HepG2 (cell line): ENCODE data around the gene PDCD2L. TPM values are rescaled to one million over a fixed set of nuclear protein-coding genes. Genes with fewer than 3 reads are reported as not detected.
"Not testable (repeated sequence)": the region's sequence is repeated elsewhere in the genome, so short reads cannot be mapped to it uniquely, and the experiment has no call there.

Experiments
- ATAC-seq: fragments of 200-7000 bp; cut with Tn5 transposase; 3 replicates; pipeline ENCODE4 v1.9.1; 2020; ENCODE audit warnings: mild to moderate bottlenecking, moderate library complexity
- BruUV-seq: library from RNA; stranded (reverse); fragments of 400-500 nt; replicated peaks from 2 replicates; lab custom pipeline; 2021; lab: Mats Ljungman, UMichigan
- CTCF ChIA-PET: fragments of 300-600 bp; formaldehyde crosslinking; extraction: SDS; loops from one replicate; lab custom pipeline; 2021; ENCODE audit warnings: low total read pairs, inconsistent platforms, low intra/inter-chr PET ratio; lab: Yijun Ruan, JAX
- POLR2A ChIA-PET: fragments of 350-600 bp; sonication (Branson Sonifier 250); formaldehyde crosslinking; loops from one replicate; lab custom pipeline; 2020; ENCODE audit warnings: antibody characterized with exemption, inconsistent platforms; lab: Yijun Ruan, JAX
- DNase-seq: peaks from one replicate; pipeline ENCODE4 v3.0.0-alpha.2; 2015; ENCODE audit warnings: low spot score
- FAIRE-seq: peaks from 3 replicates; lab custom pipeline; 2011; peaks lifted over from hg19 to GRCh38; lab: Jason Lieb, UNC
- H2AFZ ChIP-seq: one replicate; pipeline ENCODE4 v1.6.1; 2011; ENCODE audit warnings: low read length, inconsistent platforms
- H3K27ac ChIP-seq: fragments of 300-600 bp; 3 replicates; pipeline ENCODE4 v1.8.0; 2011; ENCODE audit warnings: mixed run types, mild to moderate bottlenecking, mixed read lengths, low read length, inconsistent platforms; ENCODE audit not compliant: insufficient read depth; ENCODE audit errors: extremely low read length
- H3K27me3 ChIP-seq, 2 experiments: fragments of 200-600 bp in 1 of 2; 2 replicates in 1 of 2; 3 replicates in 1 of 2; pipeline versions ENCODE4 v1.6.0 to v1.8.0; 2011; ENCODE audit warnings: low read length in 2 of 2, mild to moderate bottlenecking in 2 of 2, moderate library complexity in 2 of 2, inconsistent platforms in 1 of 2; ENCODE audit not compliant: insufficient read depth in 2 of 2, control insufficient read depth in 1 of 2
- H3K36me3 ChIP-seq, 2 experiments: fragments of 200-600 bp in 1 of 2; replicated peaks in 1 of 2; 2 replicates in 1 of 2; 3 replicates in 1 of 2; pipeline versions ENCODE4 v1.5.1 to v1.8.0; 2011; ENCODE audit warnings: low read length in 2 of 2, inconsistent platforms in 1 of 2; ENCODE audit not compliant: insufficient read depth in 2 of 2, control insufficient read depth in 1 of 2
- H3K4me1 ChIP-seq: 2 replicates; pipeline ENCODE4 v1.5.1; 2012; ENCODE audit warnings: low read length, inconsistent platforms; ENCODE audit not compliant: insufficient read depth
- H3K4me2 ChIP-seq: 2 replicates; pipeline ENCODE4 v1.6.0; 2011; ENCODE audit warnings: low read depth, low read length, inconsistent platforms
- H3K4me3 ChIP-seq, 3 experiments: fragments of 200-600 bp in 1 of 3; sonication (generic), shearing (Covaris generic) in 1 of 3; replicated peaks in 1 of 3; 2 replicates each; pipeline ENCODE4 v1.5.1; 2011 to 2016; ENCODE audit warnings: low read length in 3 of 3, inconsistent platforms in 2 of 3, low read depth in 2 of 3, mild to moderate bottlenecking in 2 of 3, control low read depth in 1 of 3, mixed read lengths in 1 of 3; ENCODE audit not compliant: insufficient read depth in 1 of 3
- H3K79me2 ChIP-seq: one replicate; pipeline ENCODE4 v1.6.1; 2011; ENCODE audit warnings: low read length, inconsistent platforms; ENCODE audit not compliant: insufficient read depth
- H3K9ac ChIP-seq: 2 replicates; pipeline ENCODE4 v1.6.0; 2011; ENCODE audit warnings: mild to moderate bottlenecking, low read depth, low read length, inconsistent platforms; ENCODE audit not compliant: insufficient read depth
- H3K9me3 ChIP-seq: 2 replicates; pipeline ENCODE4 v1.5.1; 2012; ENCODE audit warnings: mild to moderate bottlenecking, low read length
- H4K20me1 ChIP-seq: 2 replicates; pipeline ENCODE4 v1.6.0; 2011; ENCODE audit warnings: inconsistent platforms, mild to moderate bottlenecking, low read length, moderate library complexity; ENCODE audit not compliant: insufficient read depth
- CEBPB ChIP-seq: IDR thresholded peaks from 2 replicates; pipeline ENCODE4 v1.6.1; 2011; ENCODE audit warnings: low read depth, low read length, improper control_type of control experiment, borderline replicate concordance
- CEBPG ChIP-seq: IDR thresholded peaks from 2 replicates; pipeline ENCODE4 v1.6.1; 2016
- GATA4 ChIP-seq: sonication (generic); IDR thresholded peaks from 2 replicates; pipeline ENCODE4 v1.6.1; 2016; ENCODE audit warnings: antibody characterized with exemption, low read depth, borderline replicate concordance
- KLF13 ChIP-seq: sonication (generic); formaldehyde crosslinking; IDR thresholded peaks from 2 replicates; pipeline ENCODE4 v1.4.0; 2020; ENCODE audit warnings: mild to moderate bottlenecking, missing genetic modification reagents
- LCORL ChIP-seq, 2 experiments: fragments of 450-650 bp in 1 of 2; sonication (generic) in 1 of 2; formaldehyde crosslinking in 1 of 2; IDR thresholded peaks; 2 replicates each; pipeline versions ENCODE4 v1.5.0 to v1.6.1; 2017 to 2020; ENCODE audit warnings: antibody characterized with exemption in 1 of 2, missing genetic modification reagents in 1 of 2
- TMF1 ChIP-seq: sonication (generic); formaldehyde crosslinking; IDR thresholded peaks from 2 replicates; pipeline ENCODE4 v1.8.1; 2022; ENCODE audit warnings: low read depth, missing genetic modification reagents
- ZSCAN29 ChIP-seq: sonication (generic); formaldehyde crosslinking; conservative IDR thresholded peaks from 2 replicates; pipeline ENCODE4 v1.4.0; 2020; ENCODE audit warnings: mild to moderate bottlenecking, missing genetic modification reagents
- WGBS: methylation state at CpG from one replicate; pipeline ENCODE4 v1.1.6; 2017; ENCODE audit warnings: low lambda C conversion rate; 5-methylcytosine and 5-hydroxymethylcytosine counted together
- in situ Hi-C: cut with HindIII; loops from 2 replicates; pipeline ENCODE4 v1.10.0; 2017; ENCODE audit warnings: low pct_unique_long_range_greater_than_20kb; ENCODE audit not compliant: extremely low pct_ligation_motif_present
- intact Hi-C: fragments of 100-400 bp; cut with micrococcal nuclease; formaldehyde crosslinking; loops from one replicate; pipeline ENCODE4 v1.10.0; 2022; ENCODE audit not compliant: unreplicated experiment
- polyA plus RNA-seq, 8 experiments: library from polyadenylated mRNA; depleted of rRNA in 3 of 8; stranded (reverse) in 7 of 8; unstranded in 1 of 8; fragments of >200 nt; fragmentation: Illumina TruSeq in 4 of 8; extraction: Trizol in 4 of 8; gene quantifications; 2 replicates each; pipeline versions ENCODE4 v1.2.1 to v1.2.3, GENCODE V29; 2011 to 2016; ENCODE audit warnings: low read depth in 4 of 8, missing spikeins in 1 of 8, mixed read lengths in 1 of 8; ENCODE audit not compliant: insufficient read depth in 1 of 8
- total RNA-seq, 5 experiments: library from RNA; depleted of rRNA; stranded (reverse); fragments of >200 nt; fragmentation: Illumina TruSeq; extraction: Trizol; gene quantifications; 2 replicates each; pipeline ENCODE4 v1.2.3, GENCODE V29; 2016; ENCODE audit warnings: low read depth in 1 of 5

Gene PDCD2L
- total and polyA plus RNA-seq, 2 of the 13 experiments (the other 11 are each of a cell fraction or from before 2014, with no cell fraction given): 29.3 to 35.2 TPM

DNA sequence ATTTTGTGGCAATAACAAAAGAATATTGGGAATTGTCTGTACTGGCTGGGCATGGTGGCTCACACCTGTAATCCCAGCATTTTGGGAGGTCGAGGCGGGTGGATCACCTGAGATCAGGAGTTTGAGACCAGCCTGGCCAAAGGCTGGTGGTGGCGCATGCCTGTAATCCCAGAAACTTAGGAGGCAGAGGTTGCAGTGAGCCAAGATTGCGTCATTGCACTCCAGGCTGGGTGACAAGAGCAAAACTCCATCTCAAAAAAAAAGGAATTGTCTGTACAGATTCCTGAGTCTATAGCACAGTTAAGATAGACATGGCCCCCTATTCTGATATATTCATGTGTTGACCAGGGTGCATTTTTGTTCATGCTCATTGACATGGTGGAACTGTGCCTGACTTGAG, 60.6 kb downstream of the PDCD2L start:
- WGBS: 96% methylated on average over 4 of the region's 4 CpGs
- ATAC-seq, in situ Hi-C loops, CTCF ChIA-PET, H3K27me3 ChIP-seq, H4K20me1 ChIP-seq, POLR2A ChIA-PET, H3K79me2 ChIP-seq, intact Hi-C loops, H3K4me2 ChIP-seq, FAIRE-seq, H3K9me3 ChIP-seq, DNase-seq, H3K27ac ChIP-seq, BruUV-seq, H3K9ac ChIP-seq, H3K4me3 ChIP-seq, H3K4me1 ChIP-seq, H2AFZ ChIP-seq: not testable (repeated sequence)
- TF ChIP-seq CEBPG (CRISPR knock-in tag) (peak; percentile 37; the same call in 1 of the 2 replicates), CEBPB (peak; percentile 35; the same call in 1 of the 2 replicates)
- peaks cover 27 to 89% of the 10 kb centered on the region in 2 experiments for H3K36me3 ChIP-seq

DNA sequence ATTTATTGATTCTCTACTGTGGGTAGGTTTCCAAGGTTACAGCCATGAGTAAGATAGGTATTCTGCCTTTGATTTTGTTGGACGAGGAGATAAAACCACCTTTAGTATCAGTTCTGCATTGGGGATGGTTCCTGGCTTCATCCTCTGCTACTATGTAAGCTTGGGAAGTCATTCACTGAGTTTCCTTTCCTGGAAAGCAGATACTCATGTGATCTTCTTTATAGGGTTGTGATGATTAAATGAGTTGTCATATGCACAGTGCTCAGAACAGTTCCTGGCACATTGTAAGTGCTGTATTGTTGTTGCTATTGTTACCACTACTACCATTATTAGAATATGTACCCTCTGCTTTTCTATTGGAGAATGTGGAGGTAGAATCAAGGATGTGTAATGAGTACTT, 64.2 kb downstream of the PDCD2L start:
- no peak overlapping the region for H2AFZ ChIP-seq
- H3K27ac ChIP-seq: no peak overlapping the region
- peaks cover 11% of the 10 kb centered on the region for H3K4me1 ChIP-seq
- no TSS peak for BruUV-seq
- H3K36me3 ChIP-seq: peaks cover 15 to 79% of the 10 kb centered on the region in 2 experiments
- no peak for DNase-seq
- 85% methylated on average over 1 of the region's 1 CpG for WGBS
- FAIRE-seq: no peak
- POLR2A ChIA-PET: no interaction called here
- H4K20me1 ChIP-seq: no peaks in the 10 kb centered on the region
- H3K4me2 ChIP-seq: no peak overlapping the region
- intact Hi-C loops: no loop called here
- no peak overlapping the region for H3K4me3 ChIP-seq
- no peaks in the 10 kb centered on the region for H3K79me2 ChIP-seq
- in situ Hi-C loops: no loop called here
- no peak for ATAC-seq
- no peak overlapping the region for H3K9ac ChIP-seq
- TF ChIP-seq TMF1 (CRISPR knock-in tag): no peak
- TF ChIP-seq ZSCAN29 (CRISPR knock-in tag): no peak
- no peak for TF ChIP-seq LCORL (IDR thresholded peaks at IDR 0.05)
- no peak for TF ChIP-seq LCORL (CRISPR knock-in tag; IDR thresholded peaks at IDR 0.05)
- TF ChIP-seq KLF13 (CRISPR knock-in tag): no peak
- no peak for TF ChIP-seq GATA4
- TF ChIP-seq, all 625 proteins: peak for 0
- Histone ChIP-seq H3K9me3 (no peaks in the 10 kb centered on the region), H3K27me3 (no peaks in the 10 kb centered on the region)
- CTCF ChIA-PET: interaction anchor here (1.4 kb wide), 1 partner anchor 33 kb away, joined by 4 read pairs; no protein-coding TSS in a partner anchor
